Stimulated activated CD4-positive, alpha-beta T cell treated with anti-CD3 and anti-CD28 coated beads, Interleukin-4, amount 100 ng/mL, for 4 hours (primary cell): ENCODE data around the gene CUEDC1.
A peak's percentile ranks its signal among the peaks of the same experiment; 100 is the strongest.
"Not testable (repeated sequence)": the region's sequence is repeated elsewhere in the genome, so short reads cannot be mapped to it uniquely, and the experiment has no call there.

ENCODE experiments used
- DNase-seq, 2 experiments: peaks; one replicate each; pipeline ENCODE4 v3.0.0-alpha.2; 2020

CUEDC1 gene

GRCh38 chr17:57856792-57857620 lies 98.2 kb downstream of the CUEDC1 start:
- no peak for DNase-seq

GRCh38 chr17:57855391-57856035 lies 99.7 kb downstream of the CUEDC1 start:
- no peak for DNase-seq

- no peak for DNase-seq
Measured at GRCh38 chr17:57853695-57854094, 101.5 kb downstream of the CUEDC1 start.

DNA sequence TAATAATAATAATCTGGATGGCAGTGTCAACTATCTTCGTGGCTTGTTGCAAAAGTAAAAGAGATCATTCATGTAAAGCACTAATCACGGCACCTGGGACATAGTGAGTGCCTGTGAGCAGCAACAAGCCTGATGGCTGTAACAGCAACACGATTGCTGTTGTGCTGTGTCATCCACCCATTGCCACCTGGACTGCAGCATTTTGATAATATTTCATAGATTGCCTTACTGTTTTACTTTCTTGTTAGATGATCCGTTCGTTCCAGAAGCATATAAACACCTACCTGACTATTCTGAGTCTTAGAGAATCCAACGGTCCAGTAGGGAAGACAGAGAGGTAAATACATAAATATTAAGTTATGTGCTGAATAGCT lies 102.3 kb downstream of the CUEDC1 start:
- no peak for DNase-seq

- DNase-seq, result no peak
Measured at GRCh38 chr17:57852092-57852954, 102.9 kb downstream of the CUEDC1 start.

DNA sequence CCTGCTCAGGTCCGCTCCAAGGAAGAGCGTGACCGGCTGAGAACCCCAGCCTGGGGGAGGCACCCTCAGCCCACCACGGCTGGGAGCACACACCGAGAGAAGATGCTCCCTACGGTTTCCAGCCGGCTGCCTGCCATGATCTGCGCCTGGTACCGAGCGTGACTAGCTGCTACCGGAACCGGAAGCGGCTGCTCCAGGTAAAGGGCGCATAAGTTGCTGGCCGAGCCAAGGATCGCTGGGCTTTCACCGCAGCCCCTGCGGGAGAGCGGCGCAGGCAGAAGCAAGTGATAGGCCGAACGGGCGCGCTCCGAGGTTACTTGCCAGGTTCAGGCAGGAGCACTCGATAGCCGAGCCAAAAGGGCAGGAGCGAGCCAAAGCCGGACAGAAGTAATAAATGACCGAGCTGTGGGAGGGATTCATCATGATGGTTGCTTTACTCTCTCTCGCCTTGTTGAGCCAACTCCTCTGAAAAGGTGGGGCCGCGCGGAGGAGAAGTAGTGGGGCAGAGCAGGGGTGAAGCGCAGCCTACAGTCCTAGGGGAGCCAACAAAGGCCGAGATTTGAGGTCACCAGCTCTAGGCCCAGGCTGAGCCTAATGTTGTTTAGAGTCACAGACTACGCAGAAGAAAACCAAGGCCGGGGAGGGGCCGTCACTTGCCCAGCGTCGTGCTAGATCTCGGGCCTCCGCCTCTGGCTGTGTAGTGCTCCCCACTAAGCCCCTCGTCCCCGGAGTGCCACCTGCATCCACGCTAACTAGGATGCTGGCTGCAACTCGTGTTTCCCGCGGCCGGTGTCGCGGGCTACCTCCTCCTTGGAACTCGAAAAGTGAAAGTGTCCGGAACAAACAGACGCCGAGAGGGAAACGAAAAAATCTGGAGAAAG lies 105.1 kb downstream of the CUEDC1 start, which contains the start of gene MRPS23:
Gene MRPS23 (minus strand): TSS at position 171 of the 881 bp plus-strand sequence. CDS start 34 bp downstream, at position 137.
- DNase-seq, result peak; percentile 92 to 97

GRCh38 chr17:57849163-57849873 lies 105.9 kb downstream of the CUEDC1 start:
- no peak for DNase-seq

- not testable (repeated sequence) for DNase-seq
Measured at GRCh38 chr17:57846056-57846945, 108.9 kb downstream of the CUEDC1 start.

GRCh38 chr17:57842280-57842679 lies 112.9 kb downstream of the CUEDC1 start:
- DNase-seq, result no peak

GRCh38 chr17:57839571-57839923 lies 115.7 kb downstream of the CUEDC1 start:
- no peak for DNase-seq

- no peak for DNase-seq
Measured at GRCh38 chr17:57838857-57839570, 116.2 kb downstream of the CUEDC1 start.

DNA sequence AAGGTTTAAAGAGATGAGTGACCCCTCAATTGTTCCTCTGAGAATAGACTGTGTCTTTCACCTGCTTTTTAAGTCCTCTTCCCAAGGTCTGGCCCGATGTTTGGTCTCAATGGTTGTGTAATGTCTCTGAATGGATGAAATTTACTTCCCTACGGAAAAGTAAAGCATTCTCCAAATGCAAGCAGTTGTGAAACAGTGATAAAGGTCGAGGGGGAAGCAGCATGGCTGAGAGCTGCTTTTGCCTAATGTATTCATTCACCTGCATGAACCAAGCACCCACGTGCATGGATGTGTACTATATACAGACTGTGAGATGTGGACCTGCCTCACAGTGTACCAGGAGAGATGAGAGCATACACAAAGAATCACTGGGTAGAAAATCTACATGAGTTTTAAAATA lies 116.8 kb downstream of the CUEDC1 start:
- no peak for DNase-seq

GRCh38 chr17:57835333-57835900 lies 119.8 kb downstream of the CUEDC1 start:
- DNase-seq, result no peak

- DNase-seq, result no peak
Measured at GRCh38 chr17:57834146-57834741, 121.0 kb downstream of the CUEDC1 start.

DNA sequence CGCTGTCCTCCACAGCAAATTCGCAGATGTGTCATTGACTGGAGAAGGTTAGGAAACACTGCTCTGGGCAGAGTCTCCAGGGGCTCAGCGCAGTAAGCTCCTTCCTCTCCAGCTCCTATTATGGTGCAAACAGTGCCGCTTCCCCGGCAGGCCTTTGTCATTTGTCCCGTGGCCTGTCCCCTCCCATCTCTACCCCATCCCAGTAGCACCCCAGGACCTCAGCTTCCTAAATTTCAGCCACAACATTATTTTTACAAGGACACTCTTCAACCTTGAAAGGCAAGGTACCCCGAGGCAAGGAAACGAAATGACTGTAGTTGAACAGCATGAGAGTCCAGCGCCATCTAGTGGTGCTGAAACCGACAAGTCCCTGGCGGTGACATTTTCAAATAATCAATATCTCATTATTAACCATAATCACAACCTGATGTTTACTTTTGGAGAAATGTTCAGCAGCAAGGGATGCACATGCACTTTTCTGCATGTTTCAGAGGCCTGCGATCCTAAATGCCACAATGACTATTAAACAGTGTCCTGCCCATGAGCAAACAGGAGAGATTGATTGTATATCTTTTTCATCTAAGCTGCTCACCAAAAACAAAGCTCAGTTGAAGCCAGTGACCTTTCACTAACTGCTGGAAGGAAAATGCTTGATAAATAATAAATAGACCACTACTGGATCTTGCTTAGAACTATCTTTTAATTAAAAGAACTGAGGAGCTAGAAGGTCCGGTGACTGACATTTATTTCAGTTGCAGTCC lies 121.9 kb downstream of the CUEDC1 start:
- peak; percentile 53 to 54 for DNase-seq

DNA sequence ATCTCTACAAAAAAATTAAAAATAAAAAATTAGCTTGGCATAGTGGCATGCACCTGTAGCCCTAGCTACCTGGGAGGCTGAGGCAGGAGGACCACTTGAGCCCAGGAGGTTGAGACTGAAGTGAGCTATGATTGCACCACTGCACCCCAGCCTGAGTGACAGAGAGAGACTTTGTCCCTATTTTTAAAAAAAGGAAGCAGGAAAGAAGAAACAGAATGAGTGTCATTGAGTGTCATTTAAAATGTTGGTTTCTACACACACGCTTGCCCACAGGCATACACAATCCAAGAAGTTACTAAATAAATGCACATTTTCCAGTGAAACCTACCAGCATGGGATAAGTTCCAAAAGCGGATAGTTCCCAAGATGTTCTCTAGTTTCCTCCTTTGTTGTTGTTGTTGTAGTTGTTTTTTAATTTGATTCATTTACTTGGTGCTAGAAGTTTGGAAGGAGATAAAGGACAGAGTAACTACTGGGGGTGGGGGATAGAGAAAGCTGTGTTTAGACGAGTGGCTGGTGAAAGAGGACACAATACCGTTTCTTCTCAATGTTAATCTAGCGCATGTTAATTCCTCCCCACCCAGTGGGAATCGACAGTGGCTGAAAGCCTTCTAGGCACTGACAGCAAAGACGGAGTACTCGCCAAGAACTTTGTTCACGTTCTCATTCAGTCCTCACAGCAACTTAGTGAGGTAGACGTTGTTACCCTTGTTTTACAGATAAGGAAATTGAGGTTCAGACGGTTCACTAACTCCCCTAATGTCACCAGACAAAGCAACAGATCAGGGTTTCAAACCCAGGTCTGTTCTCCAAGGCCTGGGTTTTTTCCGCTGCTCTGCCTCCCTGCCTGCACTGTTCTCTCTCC lies 122.7 kb downstream of the CUEDC1 start:
- DNase-seq, result no peak

- DNase-seq, result no peak
Measured at GRCh38 chr17:57830880-57831279, 124.3 kb downstream of the CUEDC1 start.
